Measurements from ENCODE around the gene SPECC1.

DNA sequence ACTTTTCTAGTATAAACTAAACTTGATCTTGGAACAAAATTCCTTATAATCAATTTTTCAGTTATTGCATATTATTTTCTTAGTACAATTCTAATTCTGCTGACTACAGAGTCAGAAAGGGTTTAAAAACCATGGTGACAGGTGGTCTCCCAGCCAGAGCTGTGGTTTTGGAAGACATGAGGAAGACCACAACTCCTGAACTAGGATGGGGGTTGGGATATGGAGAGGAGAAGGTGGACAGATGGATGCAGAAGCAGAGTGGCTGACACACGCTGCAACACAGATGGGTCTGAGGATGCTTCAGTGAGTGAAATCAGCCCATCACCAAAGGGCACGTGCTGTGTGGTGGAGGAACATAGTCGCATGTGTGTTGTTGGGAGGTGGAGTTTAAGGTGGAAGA is 270.5 kb downstream of the SPECC1 start:
- TF ChIP-seq CTCF (conservative IDR thresholded peaks at IDR 0.05; ENCODE audit: low read depth, low read length) (no peak), EZH2phosphoT487 (IDR thresholded peaks at IDR 0.05; ENCODE audit: borderline replicate concordance, low read length) (no peak)

Measured in PC-3 (cell line).